SK-N-SH treated with all-trans-retinoic acid at 6 μM for 48 hours (cell line): ENCODE results near the gene SHC1.

ENCODE experiments used
- ATAC-seq: fragments of 200-7000 bp; cut with Tn5 transposase; 3 replicates; pipeline ENCODE4 v1.9.1; 2020; ENCODE audit warnings: mild to moderate bottlenecking, moderate library complexity
- ARNTL ChIP-seq: fragments of 450-650 bp; formaldehyde crosslinking; IDR thresholded peaks from 2 replicates; pipeline ENCODE4 v1.5.0; 2020; ENCODE audit warnings: low read depth, mild to moderate bottlenecking, moderate library complexity, borderline replicate concordance
- BACH2 ChIP-seq: fragments of 250-450 bp; sonication (Bioruptor Pico); IDR thresholded peaks from 2 replicates; pipeline ENCODE4 v1.9.0; 2021; ENCODE audit warnings: mild to moderate bottlenecking, borderline replicate concordance
- CSDC2 ChIP-seq: fragments of 250-450 bp; sonication (Bioruptor Pico); IDR thresholded peaks from 2 replicates; pipeline ENCODE4 v1.5.0; 2020; ENCODE audit warnings: mild to moderate bottlenecking, moderate library complexity
- ESRRG ChIP-seq: fragments of 250-450 bp; sonication (Bioruptor Pico); IDR thresholded peaks from 2 replicates; pipeline ENCODE4 v1.6.1; 2021; ENCODE audit warnings: mild to moderate bottlenecking
- GLIS3 ChIP-seq: fragments of 250-450 bp; sonication (Bioruptor Pico); IDR thresholded peaks from 2 replicates; pipeline ENCODE4 v1.5.0; 2020; ENCODE audit warnings: mild to moderate bottlenecking, moderate library complexity
- ISL1 ChIP-seq: fragments of 250-450 bp; sonication (Bioruptor Pico); IDR thresholded peaks from 2 replicates; pipeline ENCODE4 v2.1.2; 2022; ENCODE audit warnings: mild to moderate bottlenecking, moderate library complexity
- OSR1 ChIP-seq: fragments of 250-450 bp; sonication (Bioruptor Pico); IDR thresholded peaks from 2 replicates; pipeline ENCODE4 v1.8.0; 2022; ENCODE audit warnings: moderate library complexity, mild to moderate bottlenecking, inconsistent platforms
- PPARA ChIP-seq: fragments of 250-450 bp; sonication (Bioruptor Pico); IDR thresholded peaks from 2 replicates; pipeline ENCODE4 v1.5.0; 2020; ENCODE audit warnings: mild to moderate bottlenecking, borderline replicate concordance
- RARB ChIP-seq: fragments of 250-450 bp; sonication (Bioruptor Pico); IDR thresholded peaks from 2 replicates; pipeline ENCODE4 v1.8.0; 2021; ENCODE audit warnings: mild to moderate bottlenecking, moderate library complexity
- SNAI2 ChIP-seq: fragments of 250-450 bp; sonication (Bioruptor Pico); IDR thresholded peaks from 2 replicates; pipeline ENCODE4 v1.5.0; 2020; ENCODE audit warnings: mild to moderate bottlenecking, moderate library complexity
- TCF4 ChIP-seq: fragments of 250-450 bp; sonication (Bioruptor Pico); IDR thresholded peaks from 2 replicates; pipeline ENCODE4 v1.8.0; 2021; ENCODE audit warnings: mild to moderate bottlenecking, moderate library complexity, borderline replicate concordance
- TOX ChIP-seq: fragments of 250-450 bp; sonication (Bioruptor Pico); IDR thresholded peaks from 2 replicates; pipeline ENCODE4 v1.8.0; 2021; ENCODE audit warnings: mild to moderate bottlenecking, moderate library complexity, borderline replicate concordance
- ZC3H10 ChIP-seq: fragments of 250-450 bp; sonication (Bioruptor Pico); IDR thresholded peaks from 2 replicates; pipeline ENCODE4 v1.5.1; 2021; ENCODE audit warnings: mild to moderate bottlenecking, moderate library complexity
- ZFP30 ChIP-seq: fragments of 450-650 bp; formaldehyde crosslinking; IDR thresholded peaks from 2 replicates; pipeline ENCODE4 v1.5.0; 2022; ENCODE audit warnings: mild to moderate bottlenecking, moderate library complexity
- ZNF70 ChIP-seq: fragments of 450-650 bp; formaldehyde crosslinking; IDR thresholded peaks from 2 replicates; pipeline ENCODE4 v1.5.0; 2020; ENCODE audit warnings: mild to moderate bottlenecking, moderate library complexity
- TF ChIP-seq, protein P1 (sequence below): fragments of 250-450 bp; sonication (Bioruptor Pico); IDR thresholded peaks from 2 replicates; pipeline ENCODE4 v1.5.0; 2020; ENCODE audit warnings: mild to moderate bottlenecking, moderate library complexity
- TF ChIP-seq, protein P2 (sequence below): fragments of 250-450 bp; sonication (Bioruptor Pico); IDR thresholded peaks from 2 replicates; pipeline ENCODE4 v1.5.1; 2021; ENCODE audit warnings: mild to moderate bottlenecking, moderate library complexity
- TF ChIP-seq, protein P3 (sequence below): fragments of 250-450 bp; sonication (Bioruptor Pico); IDR thresholded peaks from 2 replicates; pipeline ENCODE4 v1.5.1; 2020; ENCODE audit warnings: low read depth, mild to moderate bottlenecking, moderate library complexity
- TF ChIP-seq, protein P4 (sequence below): fragments of 250-450 bp; sonication (Bioruptor Pico); IDR thresholded peaks from 2 replicates; pipeline ENCODE4 v1.8.0; 2020; ENCODE audit warnings: mild to moderate bottlenecking, moderate library complexity, borderline replicate concordance
- TF ChIP-seq, protein P5 (sequence below): fragments of 250-450 bp; sonication (Bioruptor Pico); IDR thresholded peaks from 2 replicates; pipeline ENCODE4 v1.8.0; 2021; ENCODE audit warnings: low read depth, mild to moderate bottlenecking, moderate library complexity, borderline replicate concordance

SHC1 gene

DNA sequence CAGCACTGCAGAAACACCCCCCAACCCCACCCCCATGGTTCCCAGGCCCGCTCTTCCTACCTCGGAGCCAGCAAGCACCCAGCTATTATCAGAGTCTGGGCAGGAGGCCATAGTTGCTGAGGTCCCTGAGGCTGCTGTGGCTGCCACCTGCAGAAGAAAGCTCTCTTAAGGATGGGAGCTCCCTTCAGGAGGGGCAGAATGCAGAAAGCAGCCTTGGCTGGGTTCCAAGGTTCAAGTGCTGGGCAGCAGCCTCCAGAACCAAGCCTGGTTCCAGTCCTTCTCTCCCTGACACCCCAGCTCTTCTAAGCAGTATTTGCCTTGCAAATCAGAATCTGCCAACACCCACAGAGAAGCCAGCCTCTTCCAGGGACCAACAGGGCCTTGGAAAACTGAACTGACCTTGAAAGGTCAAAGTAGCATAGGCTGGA is 16.9 kb downstream of the SHC1 start:
- TF ChIP-seq ZC3H10 (CRISPR knock-in tag) (no peak), SNAI2 (no peak), GLIS3 (CRISPR knock-in tag) (no peak), ZNF70 (CRISPR knock-in tag) (no peak), ZFP30 (no peak), TOX (CRISPR knock-in tag) (no peak), OSR1 (no peak), CSDC2 (CRISPR knock-in tag) (no peak), RARB (no peak), BACH2 (CRISPR knock-in tag) (no peak)
- TF ChIP-seq, protein P1, sequence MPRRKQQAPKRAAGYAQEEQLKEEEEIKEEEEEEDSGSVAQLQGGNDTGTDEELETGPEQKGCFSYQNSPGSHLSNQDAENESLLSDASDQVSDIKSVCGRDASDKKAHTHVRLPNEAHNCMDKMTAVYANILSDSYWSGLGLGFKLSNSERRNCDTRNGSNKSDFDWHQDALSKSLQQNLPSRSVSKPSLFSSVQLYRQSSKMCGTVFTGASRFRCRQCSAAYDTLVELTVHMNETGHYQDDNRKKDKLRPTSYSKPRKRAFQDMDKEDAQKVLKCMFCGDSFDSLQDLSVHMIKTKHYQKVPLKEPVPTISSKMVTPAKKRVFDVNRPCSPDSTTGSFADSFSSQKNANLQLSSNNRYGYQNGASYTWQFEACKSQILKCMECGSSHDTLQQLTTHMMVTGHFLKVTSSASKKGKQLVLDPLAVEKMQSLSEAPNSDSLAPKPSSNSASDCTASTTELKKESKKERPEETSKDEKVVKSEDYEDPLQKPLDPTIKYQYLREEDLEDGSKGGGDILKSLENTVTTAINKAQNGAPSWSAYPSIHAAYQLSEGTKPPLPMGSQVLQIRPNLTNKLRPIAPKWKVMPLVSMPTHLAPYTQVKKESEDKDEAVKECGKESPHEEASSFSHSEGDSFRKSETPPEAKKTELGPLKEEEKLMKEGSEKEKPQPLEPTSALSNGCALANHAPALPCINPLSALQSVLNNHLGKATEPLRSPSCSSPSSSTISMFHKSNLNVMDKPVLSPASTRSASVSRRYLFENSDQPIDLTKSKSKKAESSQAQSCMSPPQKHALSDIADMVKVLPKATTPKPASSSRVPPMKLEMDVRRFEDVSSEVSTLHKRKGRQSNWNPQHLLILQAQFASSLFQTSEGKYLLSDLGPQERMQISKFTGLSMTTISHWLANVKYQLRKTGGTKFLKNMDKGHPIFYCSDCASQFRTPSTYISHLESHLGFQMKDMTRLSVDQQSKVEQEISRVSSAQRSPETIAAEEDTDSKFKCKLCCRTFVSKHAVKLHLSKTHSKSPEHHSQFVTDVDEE (CRISPR knock-in tag): no peak
- TF ChIP-seq, protein P2, sequence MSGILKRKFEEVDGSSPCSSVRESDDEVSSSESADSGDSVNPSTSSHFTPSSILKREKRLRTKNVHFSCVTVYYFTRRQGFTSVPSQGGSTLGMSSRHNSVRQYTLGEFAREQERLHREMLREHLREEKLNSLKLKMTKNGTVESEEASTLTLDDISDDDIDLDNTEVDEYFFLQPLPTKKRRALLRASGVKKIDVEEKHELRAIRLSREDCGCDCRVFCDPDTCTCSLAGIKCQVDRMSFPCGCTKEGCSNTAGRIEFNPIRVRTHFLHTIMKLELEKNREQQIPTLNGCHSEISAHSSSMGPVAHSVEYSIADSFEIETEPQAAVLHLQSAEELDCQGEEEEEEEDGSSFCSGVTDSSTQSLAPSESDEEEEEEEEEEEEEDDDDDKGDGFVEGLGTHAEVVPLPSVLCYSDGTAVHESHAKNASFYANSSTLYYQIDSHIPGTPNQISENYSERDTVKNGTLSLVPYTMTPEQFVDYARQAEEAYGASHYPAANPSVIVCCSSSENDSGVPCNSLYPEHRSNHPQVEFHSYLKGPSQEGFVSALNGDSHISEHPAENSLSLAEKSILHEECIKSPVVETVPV: no peak
- TF ChIP-seq, protein P3, sequence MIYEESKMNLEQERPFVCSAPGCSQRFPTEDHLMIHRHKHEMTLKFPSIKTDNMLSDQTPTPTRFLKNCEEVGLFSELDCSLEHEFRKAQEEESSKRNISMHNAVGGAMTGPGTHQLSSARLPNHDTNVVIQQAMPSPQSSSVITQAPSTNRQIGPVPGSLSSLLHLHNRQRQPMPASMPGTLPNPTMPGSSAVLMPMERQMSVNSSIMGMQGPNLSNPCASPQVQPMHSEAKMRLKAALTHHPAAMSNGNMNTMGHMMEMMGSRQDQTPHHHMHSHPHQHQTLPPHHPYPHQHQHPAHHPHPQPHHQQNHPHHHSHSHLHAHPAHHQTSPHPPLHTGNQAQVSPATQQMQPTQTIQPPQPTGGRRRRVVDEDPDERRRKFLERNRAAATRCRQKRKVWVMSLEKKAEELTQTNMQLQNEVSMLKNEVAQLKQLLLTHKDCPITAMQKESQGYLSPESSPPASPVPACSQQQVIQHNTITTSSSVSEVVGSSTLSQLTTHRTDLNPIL: no peak
- ATAC-seq: no peak

DNA sequence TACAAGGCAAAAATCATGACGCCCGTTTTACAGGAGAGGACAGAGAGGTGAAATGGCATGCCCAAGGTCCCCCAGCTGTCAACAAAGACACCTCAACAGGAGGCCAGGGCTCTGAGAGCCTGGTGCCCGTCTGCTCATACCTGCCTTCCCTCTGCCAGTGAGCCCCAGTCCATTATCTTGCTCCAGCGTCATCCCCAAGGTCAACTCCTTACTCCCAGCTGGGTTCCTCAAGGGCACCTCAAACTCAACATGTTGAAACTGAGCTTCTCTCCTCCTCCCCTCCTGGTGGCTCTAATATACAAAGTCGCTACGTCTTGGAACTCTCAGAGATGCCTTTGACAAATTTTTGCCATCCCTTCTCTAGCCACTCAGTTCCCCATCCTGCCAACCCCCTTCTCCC is 17.9 kb downstream of the SHC1 start:
- ATAC-seq: no peak
- no peak for TF ChIP-seq RARB
- no peak for TF ChIP-seq TCF4

DNA sequence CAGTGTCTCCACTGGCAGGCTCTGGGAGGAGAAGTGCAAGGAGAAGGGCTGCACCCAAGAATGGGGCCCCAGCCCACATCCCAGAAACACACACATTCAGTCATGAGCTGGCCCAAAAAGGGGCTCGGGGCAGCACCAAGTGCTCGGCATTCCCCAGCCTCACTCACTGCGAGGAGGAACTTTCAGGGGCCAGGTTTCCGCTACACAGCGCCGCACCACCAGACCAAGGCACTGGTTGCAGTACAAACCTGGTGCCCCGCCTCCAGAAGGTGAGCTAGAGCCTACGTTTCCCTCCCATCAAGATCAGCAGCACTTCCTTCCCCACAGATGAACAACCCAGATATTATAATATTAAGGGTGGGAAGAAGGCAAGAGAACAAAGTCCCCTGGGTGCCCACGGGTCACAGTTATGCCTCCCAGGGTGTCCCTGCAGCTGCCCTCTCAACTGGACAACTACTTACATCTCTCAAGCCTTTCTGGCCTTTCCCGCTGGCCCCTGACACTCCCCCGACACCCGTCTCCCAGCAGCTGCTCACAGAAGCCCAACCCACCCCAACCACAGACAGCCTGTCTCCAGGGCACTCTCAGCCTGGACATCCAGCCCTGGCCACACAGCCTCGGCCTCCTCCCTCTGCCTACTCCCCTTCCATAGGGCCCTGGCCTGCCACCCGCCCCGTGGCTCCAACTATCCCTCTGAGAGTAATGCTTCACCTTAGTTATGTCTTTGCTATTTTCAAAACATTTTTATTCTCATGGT is 18.5 kb downstream of the SHC1 start:
- ATAC-seq: no peak
- TF ChIP-seq PPARA (CRISPR knock-in tag) (no peak), ZNF70 (CRISPR knock-in tag) (no peak), ESRRG (CRISPR knock-in tag) (no peak), CSDC2 (CRISPR knock-in tag) (no peak)
- TF ChIP-seq, protein P3: no peak

DNA sequence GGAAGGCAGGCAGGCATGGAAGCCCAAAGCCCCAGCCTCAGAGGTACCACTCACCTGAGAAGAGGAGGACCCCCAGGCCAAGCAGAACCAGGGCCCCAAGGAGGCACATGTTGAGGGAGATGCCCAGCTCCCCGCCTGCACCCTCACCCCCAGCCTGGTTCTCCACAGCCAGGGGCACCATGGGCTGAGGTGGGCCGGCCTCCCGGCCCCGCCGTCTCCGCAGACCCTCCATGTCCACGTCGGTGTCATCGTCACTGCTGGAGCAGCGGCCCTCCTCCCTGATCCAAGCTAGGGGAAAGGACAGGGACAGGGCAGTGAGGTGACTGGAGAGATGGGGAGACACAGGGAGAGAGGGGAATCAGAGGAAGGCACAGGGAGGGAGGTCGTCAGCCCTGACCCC is 22.5 kb downstream of the SHC1 start:
- ATAC-seq: no peak
- no peak for TF ChIP-seq ARNTL
- TF ChIP-seq, protein P4, sequence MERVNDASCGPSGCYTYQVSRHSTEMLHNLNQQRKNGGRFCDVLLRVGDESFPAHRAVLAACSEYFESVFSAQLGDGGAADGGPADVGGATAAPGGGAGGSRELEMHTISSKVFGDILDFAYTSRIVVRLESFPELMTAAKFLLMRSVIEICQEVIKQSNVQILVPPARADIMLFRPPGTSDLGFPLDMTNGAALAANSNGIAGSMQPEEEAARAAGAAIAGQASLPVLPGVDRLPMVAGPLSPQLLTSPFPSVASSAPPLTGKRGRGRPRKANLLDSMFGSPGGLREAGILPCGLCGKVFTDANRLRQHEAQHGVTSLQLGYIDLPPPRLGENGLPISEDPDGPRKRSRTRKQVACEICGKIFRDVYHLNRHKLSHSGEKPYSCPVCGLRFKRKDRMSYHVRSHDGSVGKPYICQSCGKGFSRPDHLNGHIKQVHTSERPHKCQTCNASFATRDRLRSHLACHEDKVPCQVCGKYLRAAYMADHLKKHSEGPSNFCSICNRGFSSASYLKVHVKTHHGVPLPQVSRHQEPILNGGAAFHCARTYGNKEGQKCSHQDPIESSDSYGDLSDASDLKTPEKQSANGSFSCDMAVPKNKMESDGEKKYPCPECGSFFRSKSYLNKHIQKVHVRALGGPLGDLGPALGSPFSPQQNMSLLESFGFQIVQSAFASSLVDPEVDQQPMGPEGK (CRISPR knock-in tag): no peak
- no peak for TF ChIP-seq ZC3H10 (CRISPR knock-in tag)
- TF ChIP-seq, protein P1 (CRISPR knock-in tag): no peak
- TF ChIP-seq TCF4: no peak
- no peak for TF ChIP-seq ESRRG (CRISPR knock-in tag)
- no peak for TF ChIP-seq ZFP30
- TF ChIP-seq, protein P5, sequence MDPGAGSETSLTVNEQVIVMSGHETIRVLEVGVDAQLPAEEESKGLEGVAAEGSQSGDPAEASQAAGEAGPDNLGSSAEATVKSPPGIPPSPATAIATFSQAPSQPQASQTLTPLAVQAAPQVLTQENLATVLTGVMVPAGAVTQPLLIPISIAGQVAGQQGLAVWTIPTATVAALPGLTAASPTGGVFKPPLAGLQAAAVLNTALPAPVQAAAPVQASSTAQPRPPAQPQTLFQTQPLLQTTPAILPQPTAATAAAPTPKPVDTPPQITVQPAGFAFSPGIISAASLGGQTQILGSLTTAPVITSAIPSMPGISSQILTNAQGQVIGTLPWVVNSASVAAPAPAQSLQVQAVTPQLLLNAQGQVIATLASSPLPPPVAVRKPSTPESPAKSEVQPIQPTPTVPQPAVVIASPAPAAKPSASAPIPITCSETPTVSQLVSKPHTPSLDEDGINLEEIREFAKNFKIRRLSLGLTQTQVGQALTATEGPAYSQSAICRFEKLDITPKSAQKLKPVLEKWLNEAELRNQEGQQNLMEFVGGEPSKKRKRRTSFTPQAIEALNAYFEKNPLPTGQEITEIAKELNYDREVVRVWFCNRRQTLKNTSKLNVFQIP (CRISPR knock-in tag): no peak
- TF ChIP-seq PPARA (CRISPR knock-in tag): no peak
- TF ChIP-seq SNAI2: no peak
- TF ChIP-seq, protein P3: no peak
- TF ChIP-seq ZNF70 (CRISPR knock-in tag): no peak
- no peak for TF ChIP-seq RARB
- TF ChIP-seq ISL1 (CRISPR knock-in tag): no peak
- TF ChIP-seq GLIS3 (CRISPR knock-in tag): no peak
